ENCODE data around the gene LIMA1. TPM values are rescaled to one million over a fixed set of nuclear protein-coding genes. Genes with fewer than 3 reads are reported as not detected.

Gene LIMA1
- total and polyA plus RNA-seq, 2 donors: 46.9 to 120 TPM

- H3K4me3 ChIP-seq (ENCODE audit: low read length in 2 of 2): no peak overlapping the region
- peaks cover 5% of the 10 kb centered on the region in 2 donors for H3K36me3 ChIP-seq (ENCODE audit: control insufficient read depth in 2 of 2, insufficient read depth in 2 of 2, low read length in 1 of 2)
- no peaks in the 10 kb centered on the region for H3K27me3 ChIP-seq (ENCODE audit: control insufficient read depth in 2 of 2, insufficient read depth in 1 of 2, low read length in 1 of 2)
- no peak for DNase-seq (ENCODE audit: low read depth in 6 of 9, low spot score in 9 of 9)
- peak overlapping the region in 1 of 2 donors; percentile 18 for H3K27ac ChIP-seq (ENCODE audit: low read depth in 1 of 2, low read length in 1 of 2)
- H3K4me1 ChIP-seq (ENCODE audit: control insufficient read depth in 2 of 2, insufficient read depth in 2 of 2, low read length in 2 of 2): peaks cover 0 to 4% of the 10 kb centered on the region in 2 donors
- H3K9me3 ChIP-seq (ENCODE audit: control insufficient read depth in 2 of 2, insufficient read depth in 1 of 2, low read length in 1 of 2): no peaks in the 10 kb centered on the region
- 97% methylated on average over 5 of the region's 5 CpGs for WGBS
Observed at GRCh38 chr12:50184261-50184660, 99.1 kb downstream of the LIMA1 start.

- no peak overlapping the region for H3K27ac ChIP-seq (ENCODE audit: low read depth in 1 of 2, low read length in 1 of 2)
- H3K36me3 ChIP-seq (ENCODE audit: control insufficient read depth in 2 of 2, insufficient read depth in 2 of 2, low read length in 1 of 2): peaks cover 4 to 5% of the 10 kb centered on the region in 2 donors
- DNase-seq (ENCODE audit: low read depth in 6 of 9, low spot score in 9 of 9): no peak
- H3K4me3 ChIP-seq (ENCODE audit: low read length in 2 of 2): no peak overlapping the region
- H3K4me1 ChIP-seq (ENCODE audit: control insufficient read depth in 2 of 2, insufficient read depth in 2 of 2, low read length in 2 of 2): no peaks in the 10 kb centered on the region
- no peaks in the 10 kb centered on the region for H3K27me3 ChIP-seq (ENCODE audit: control insufficient read depth in 2 of 2, insufficient read depth in 1 of 2, low read length in 1 of 2)
- no peaks in the 10 kb centered on the region for H3K9me3 ChIP-seq (ENCODE audit: control insufficient read depth in 2 of 2, insufficient read depth in 1 of 2, low read length in 1 of 2)
Observed at GRCh38 chr12:50182461-50182860, 100.9 kb downstream of the LIMA1 start.

GRCh38 chr12:50181691-50182090 lies 101.6 kb downstream of the LIMA1 start:
- Histone ChIP-seq H3K4me3 (ENCODE audit: low read length in 2 of 2) (no peak overlapping the region), H3K4me1 (ENCODE audit: control insufficient read depth in 2 of 2, insufficient read depth in 2 of 2, low read length in 2 of 2) (no peaks in the 10 kb centered on the region), H3K9me3 (ENCODE audit: control insufficient read depth in 2 of 2, insufficient read depth in 1 of 2, low read length in 1 of 2) (no peaks in the 10 kb centered on the region), H3K36me3 (ENCODE audit: control insufficient read depth in 2 of 2, insufficient read depth in 2 of 2, low read length in 1 of 2) (peaks cover 4 to 11% of the 10 kb centered on the region in 2 donors), H3K27ac (ENCODE audit: low read depth in 1 of 2, low read length in 1 of 2) (no peak overlapping the region), H3K27me3 (ENCODE audit: control insufficient read depth in 2 of 2, insufficient read depth in 1 of 2, low read length in 1 of 2) (no peaks in the 10 kb centered on the region)
- no peak for DNase-seq (ENCODE audit: low read depth in 6 of 9, low spot score in 9 of 9)
- 97% methylated on average over 4 of the region's 4 CpGs for WGBS

GRCh38 chr12:50175716-50176026 lies 107.6 kb downstream of the LIMA1 start:
- H3K36me3 ChIP-seq (ENCODE audit: control insufficient read depth in 2 of 2, insufficient read depth in 2 of 2, low read length in 1 of 2): peaks cover 4 to 9% of the 10 kb centered on the region in 2 donors
- H3K4me1 ChIP-seq (ENCODE audit: control insufficient read depth in 2 of 2, insufficient read depth in 2 of 2, low read length in 2 of 2): no peaks in the 10 kb centered on the region
- H3K27me3 ChIP-seq (ENCODE audit: control insufficient read depth in 2 of 2, insufficient read depth in 1 of 2, low read length in 1 of 2): no peaks in the 10 kb centered on the region
- no peaks in the 10 kb centered on the region for H3K9me3 ChIP-seq (ENCODE audit: control insufficient read depth in 2 of 2, insufficient read depth in 1 of 2, low read length in 1 of 2)
- H3K27ac ChIP-seq (ENCODE audit: low read depth in 1 of 2, low read length in 1 of 2): no peak overlapping the region
- WGBS: 79% methylated on average over 1 of the region's 1 CpG
- no peak for DNase-seq (ENCODE audit: low read depth in 6 of 9, low spot score in 9 of 9)
- no peak overlapping the region for H3K4me3 ChIP-seq (ENCODE audit: low read length in 2 of 2)

GRCh38 chr12:50174971-50175715 lies 108.2 kb downstream of the LIMA1 start:
- Histone ChIP-seq H3K4me1 (ENCODE audit: control insufficient read depth in 2 of 2, insufficient read depth in 2 of 2, low read length in 2 of 2) (no peaks in the 10 kb centered on the region), H3K27me3 (ENCODE audit: control insufficient read depth in 2 of 2, insufficient read depth in 1 of 2, low read length in 1 of 2) (no peaks in the 10 kb centered on the region), H3K36me3 (ENCODE audit: control insufficient read depth in 2 of 2, insufficient read depth in 2 of 2, low read length in 1 of 2) (peaks cover 4 to 9% of the 10 kb centered on the region in 2 donors), H3K27ac (ENCODE audit: low read depth in 1 of 2, low read length in 1 of 2) (no peak overlapping the region), H3K4me3 (ENCODE audit: low read length in 2 of 2) (no peak overlapping the region), H3K9me3 (ENCODE audit: control insufficient read depth in 2 of 2, insufficient read depth in 1 of 2, low read length in 1 of 2) (no peaks in the 10 kb centered on the region)
- peak in 7 of 9 donors; percentile 32 to 71 (median 54) for DNase-seq (ENCODE audit: low read depth in 6 of 9, low spot score in 9 of 9)
- 91% methylated on average over 16 of the region's 16 CpGs for WGBS

DNA sequence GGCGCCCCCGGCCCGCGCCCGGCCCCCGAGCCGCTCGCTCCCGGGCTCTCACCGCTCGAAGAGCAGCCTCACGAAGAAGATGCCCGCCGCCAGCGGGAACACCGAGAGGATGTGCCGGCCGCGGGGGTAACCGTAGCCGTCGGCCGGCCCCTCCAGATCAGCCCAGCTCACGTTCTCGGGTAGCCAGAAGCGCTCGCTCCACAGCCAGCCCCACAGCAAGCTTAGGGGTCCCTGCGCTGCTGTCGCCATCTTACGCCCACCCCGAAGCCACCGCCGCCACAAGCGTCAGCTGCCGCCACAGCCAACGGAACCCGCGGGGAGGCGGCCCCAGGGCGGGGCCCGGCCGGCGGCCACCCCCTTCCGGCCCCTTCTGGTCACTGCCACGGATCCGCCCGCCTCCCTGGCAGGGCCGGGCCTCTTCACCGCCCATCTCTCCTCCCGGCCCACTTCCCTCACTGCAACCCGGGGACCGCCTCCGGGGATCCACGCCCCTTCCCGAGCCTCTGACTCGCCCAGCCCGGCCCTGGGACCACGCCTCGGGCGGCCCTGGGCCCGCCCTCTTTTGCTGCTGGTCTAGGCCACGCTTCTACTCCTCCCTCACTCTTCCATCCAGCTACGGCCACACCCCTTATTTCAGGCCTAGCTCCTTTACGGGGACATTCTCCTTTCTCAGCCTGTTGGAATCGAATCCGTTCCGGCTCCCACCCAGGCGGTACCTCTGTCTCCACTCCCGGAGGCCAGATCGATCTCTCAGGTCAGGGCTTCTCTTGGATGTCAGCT lies 116.1 kb downstream of the LIMA1 start, which contains the start of gene CERS5:
Gene CERS5 (minus strand): TSS at position 321 of the 780 bp plus-strand sequence. CDS start 72 bp downstream, at position 249.
- no peaks in the 10 kb centered on the region for H3K9me3 ChIP-seq (ENCODE audit: control insufficient read depth in 2 of 2, insufficient read depth in 1 of 2, low read length in 1 of 2)
- H3K27me3 ChIP-seq (ENCODE audit: control insufficient read depth in 2 of 2, insufficient read depth in 1 of 2, low read length in 1 of 2): no peaks in the 10 kb centered on the region
- H3K4me1 ChIP-seq (ENCODE audit: control insufficient read depth in 2 of 2, insufficient read depth in 2 of 2, low read length in 2 of 2): peaks cover 7 to 16% of the 10 kb centered on the region in 2 donors
- peak; percentile 71 to 96 (median 88) for DNase-seq (ENCODE audit: low read depth in 6 of 9, low spot score in 9 of 9)
- H3K4me3 ChIP-seq (ENCODE audit: low read length in 2 of 2): peak within 1 kb of the TSS; percentile 77 to 80
- WGBS: under 1% methylated on average over 70 of the region's 70 CpGs
- peak within 1 kb of the TSS; percentile 88 to 92 for H3K27ac ChIP-seq (ENCODE audit: low read depth in 1 of 2, low read length in 1 of 2)
- no peaks in the 10 kb centered on the region for H3K36me3 ChIP-seq (ENCODE audit: control insufficient read depth in 2 of 2, insufficient read depth in 2 of 2, low read length in 1 of 2)

GRCh38 chr12:50166799-50167048 lies 116.6 kb downstream of the LIMA1 start:
- no peaks in the 10 kb centered on the region for H3K27me3 ChIP-seq (ENCODE audit: control insufficient read depth in 2 of 2, insufficient read depth in 1 of 2, low read length in 1 of 2)
- peaks cover 7 to 16% of the 10 kb centered on the region in 2 donors for H3K4me1 ChIP-seq (ENCODE audit: control insufficient read depth in 2 of 2, insufficient read depth in 2 of 2, low read length in 2 of 2)
- peak in 3 of 9 donors; percentile 22 to 35 (median 22) for DNase-seq (ENCODE audit: low read depth in 6 of 9, low spot score in 9 of 9)
- H3K4me3 ChIP-seq (ENCODE audit: low read length in 2 of 2): peak overlapping the region; percentile 77 to 80
- no peaks in the 10 kb centered on the region for H3K9me3 ChIP-seq (ENCODE audit: control insufficient read depth in 2 of 2, insufficient read depth in 1 of 2, low read length in 1 of 2)
- no peaks in the 10 kb centered on the region for H3K36me3 ChIP-seq (ENCODE audit: control insufficient read depth in 2 of 2, insufficient read depth in 2 of 2, low read length in 1 of 2)
- under 1% methylated on average over 12 of the region's 12 CpGs for WGBS
- H3K27ac ChIP-seq (ENCODE audit: low read depth in 1 of 2, low read length in 1 of 2): peak overlapping the region; percentile 88 to 92

- WGBS: 98% methylated on average over 18 of the region's 20 CpGs
- no peak for DNase-seq (ENCODE audit: low read depth in 6 of 9, low spot score in 9 of 9)
- Histone ChIP-seq H3K4me1 (ENCODE audit: control insufficient read depth in 2 of 2, insufficient read depth in 2 of 2, low read length in 2 of 2) (peaks cover 7 to 16% of the 10 kb centered on the region in 2 donors), H3K27me3 (ENCODE audit: control insufficient read depth in 2 of 2, insufficient read depth in 1 of 2, low read length in 1 of 2) (no peaks in the 10 kb centered on the region), H3K4me3 (ENCODE audit: low read length in 2 of 2) (no peak overlapping the region), H3K9me3 (ENCODE audit: control insufficient read depth in 2 of 2, insufficient read depth in 1 of 2, low read length in 1 of 2) (no peaks in the 10 kb centered on the region), H3K27ac (ENCODE audit: low read depth in 1 of 2, low read length in 1 of 2) (peak overlapping the region in 1 of 2 donors; percentile 42), H3K36me3 (ENCODE audit: control insufficient read depth in 2 of 2, insufficient read depth in 2 of 2, low read length in 1 of 2) (peaks cover 0 to 2% of the 10 kb centered on the region in 2 donors)
Observed at GRCh38 chr12:50164963-50165362, 118.4 kb downstream of the LIMA1 start.

- WGBS: 96% methylated on average over 2 of the region's 2 CpGs
- Histone ChIP-seq H3K36me3 (ENCODE audit: control insufficient read depth in 2 of 2, insufficient read depth in 2 of 2, low read length in 1 of 2) (peaks cover 0 to 6% of the 10 kb centered on the region in 2 donors), H3K9me3 (ENCODE audit: control insufficient read depth in 2 of 2, insufficient read depth in 1 of 2, low read length in 1 of 2) (no peaks in the 10 kb centered on the region), H3K4me3 (ENCODE audit: low read length in 2 of 2) (no peak overlapping the region), H3K27ac (ENCODE audit: low read depth in 1 of 2, low read length in 1 of 2) (no peak overlapping the region), H3K27me3 (ENCODE audit: control insufficient read depth in 2 of 2, insufficient read depth in 1 of 2, low read length in 1 of 2) (no peaks in the 10 kb centered on the region), H3K4me1 (ENCODE audit: control insufficient read depth in 2 of 2, insufficient read depth in 2 of 2, low read length in 2 of 2) (peaks cover 7 to 10% of the 10 kb centered on the region in 2 donors)
- DNase-seq (ENCODE audit: low read depth in 6 of 9, low spot score in 9 of 9): no peak
Observed at GRCh38 chr12:50162230-50162629, 121.1 kb downstream of the LIMA1 start.

All from thymus (tissue), 11 donors.